GM19455 (cell line): ENCODE results near the gene H3-3A.
A peak's percentile ranks its signal among the peaks of the same experiment; 100 is the strongest.
"Not testable (repeated sequence)": the region's sequence is repeated elsewhere in the genome, so short reads cannot be mapped to it uniquely, and the experiment has no call there.

ENCODE experiments used
- ATAC-seq: cut with Tn5 transposase; IDR thresholded peaks from one replicate; pipeline ENCODE4 v1.9.1; 2021; ENCODE audit not compliant: unreplicated experiment

Gene H3-3A

GRCh38 chr1:226083302-226084101 lies 21.0 kb downstream of the H3-3A start:
- peak; percentile 94 for ATAC-seq

- no peak for ATAC-seq
Observed at GRCh38 chr1:226085675-226086285, 23.3 kb downstream of the H3-3A start.

GRCh38 chr1:226086776-226087175 lies 24.3 kb downstream of the H3-3A start:
- ATAC-seq, result no peak

GRCh38 chr1:226091461-226091860 lies 28.9 kb downstream of the H3-3A start:
- no peak for ATAC-seq

- ATAC-seq, result not testable (repeated sequence)
Observed at GRCh38 chr1:226092048-226092820, 29.7 kb downstream of the H3-3A start.

- no peak for ATAC-seq
Observed at GRCh38 chr1:226092965-226093364, 30.4 kb downstream of the H3-3A start.

GRCh38 chr1:226093621-226094020 lies 31.1 kb downstream of the H3-3A start:
- ATAC-seq, result no peak

GRCh38 chr1:226094451-226094850 lies 31.9 kb downstream of the H3-3A start:
- ATAC-seq, result no peak

- ATAC-seq, result no peak
Observed at GRCh38 chr1:226095286-226095685, 32.8 kb downstream of the H3-3A start.

GRCh38 chr1:226097866-226098625 lies 35.5 kb downstream of the H3-3A start:
- no peak for ATAC-seq

GRCh38 chr1:226098870-226099835 lies 36.6 kb downstream of the H3-3A start:
- no peak for ATAC-seq

GRCh38 chr1:226100436-226101391 lies 38.2 kb downstream of the H3-3A start:
- no peak for ATAC-seq

GRCh38 chr1:226104671-226105121 lies 42.2 kb downstream of the H3-3A start:
- ATAC-seq, result no peak

- no peak for ATAC-seq
Observed at GRCh38 chr1:226107471-226108460, 45.2 kb downstream of the H3-3A start.

GRCh38 chr1:226108935-226109828 lies 46.7 kb downstream of the H3-3A start:
- ATAC-seq, result peak; percentile 10

- ATAC-seq, result peak; percentile 79
Observed at GRCh38 chr1:226109829-226110248, 47.3 kb downstream of the H3-3A start.
